ENCODE results near the gene NPVF.

The NPVF gene

GRCh38 chr7:25215694-25216335 is 12.5 kb downstream of the NPVF start:
- no peak for DNase-seq (ENCODE audit: low spot score)
- Histone ChIP-seq H3K4me3 (no peak overlapping the region), H3K27ac (no peak overlapping the region)
- TF ChIP-seq CTCF (IDR thresholded peaks at IDR 0.05) = no peak

GRCh38 chr7:25208525-25209221 is 19.6 kb downstream of the NPVF start:
- no peak for TF ChIP-seq CTCF (IDR thresholded peaks at IDR 0.05)
- Histone ChIP-seq H3K27ac (no peak overlapping the region), H3K4me3 (no peak overlapping the region)
- DNase-seq (ENCODE audit: low spot score) = no peak

- Histone ChIP-seq H3K27ac (no peak overlapping the region), H3K4me3 (no peak overlapping the region)
- TF ChIP-seq CTCF (IDR thresholded peaks at IDR 0.05) = no peak
- no peak for DNase-seq (ENCODE audit: low spot score)
These were observed 20.4 kb downstream of the NPVF start for GRCh38 chr7:25207887-25208286.

GRCh38 chr7:25206765-25207164 is 21.5 kb downstream of the NPVF start:
- DNase-seq (ENCODE audit: low spot score) = no peak
- Histone ChIP-seq H3K27ac (no peak overlapping the region), H3K4me3 (no peak overlapping the region)
- no peak for TF ChIP-seq CTCF (IDR thresholded peaks at IDR 0.05)

GRCh38 chr7:25196132-25196896 is 32.0 kb downstream of the NPVF start:
- DNase-seq (ENCODE audit: low spot score) = no peak
- Histone ChIP-seq H3K4me3 (no peak overlapping the region), H3K27ac (no peak overlapping the region)
- no peak for TF ChIP-seq CTCF (IDR thresholded peaks at IDR 0.05)

- no peak for TF ChIP-seq CTCF (IDR thresholded peaks at IDR 0.05)
- Histone ChIP-seq H3K27ac (no peak overlapping the region), H3K4me3 (no peak overlapping the region)
- DNase-seq (ENCODE audit: low spot score) = no peak
These were observed 34.2 kb downstream of the NPVF start for GRCh38 chr7:25194036-25194435.
